GM23338 (cell line): ENCODE results near the gene KCTD10. TPM values are rescaled to one million over a fixed set of nuclear protein-coding genes. Genes with fewer than 3 reads are reported as not detected.

ENCODE experiments used
- ATAC-seq: fragments of 200-7000 bp; cut with Tn5 transposase; 3 replicates; pipeline ENCODE4 v1.9.1; 2020
- DNase-seq: peaks from one replicate; pipeline ENCODE4 v3.0.0-alpha.2; 2015; ENCODE audit warnings: low spot score
- H2AFZ ChIP-seq: fragments of 200-600 bp; sonication (generic); 2 replicates; pipeline ENCODE4 v1.8.0; 2016; ENCODE audit warnings: antibody characterized with exemption, mild to moderate bottlenecking, moderate library complexity
- H3F3A ChIP-seq: fragments of 200-600 bp; sonication (generic); replicated peaks from 2 replicates; pipeline ENCODE4 v1.8.0; 2017; ENCODE audit warnings: antibody characterized with exemption, mixed run types, low read depth
- H3K27ac ChIP-seq: fragments of 200-600 bp; sonication (generic); 2 replicates; pipeline ENCODE4 v1.6.1; 2016; ENCODE audit warnings: low read depth
- H3K27me3 ChIP-seq: fragments of 200-600 bp; sonication (generic); 2 replicates; pipeline ENCODE4 v1.8.0; 2016; ENCODE audit warnings: mild to moderate bottlenecking, mixed run types, moderate library complexity; ENCODE audit not compliant: insufficient read depth
- H3K36me3 ChIP-seq: fragments of 200-600 bp; sonication (generic); 2 replicates; pipeline ENCODE4 v1.8.0; 2016; ENCODE audit warnings: mild to moderate bottlenecking; ENCODE audit not compliant: insufficient read depth
- H3K4me1 ChIP-seq: fragments of 200-600 bp; sonication (generic); 2 replicates; pipeline ENCODE4 v1.8.0; 2016; ENCODE audit warnings: mild to moderate bottlenecking, moderate library complexity; ENCODE audit not compliant: insufficient read depth
- H3K4me2 ChIP-seq: fragments of 200-600 bp; sonication (generic); 2 replicates; pipeline ENCODE4 v1.7.1; 2017; ENCODE audit warnings: mixed run types
- H3K4me3 ChIP-seq: fragments of 200-600 bp; sonication (generic); 2 replicates; pipeline ENCODE4 v1.6.1; 2016; ENCODE audit warnings: mixed run types
- H3K79me2 ChIP-seq: fragments of 200-600 bp; sonication (generic); replicated peaks from 2 replicates; pipeline ENCODE4 v1.8.0; 2017; ENCODE audit warnings: mild to moderate bottlenecking; ENCODE audit not compliant: insufficient read depth
- H3K9me2 ChIP-seq: fragments of 200-600 bp; sonication (generic); 2 replicates; pipeline ENCODE4 v1.8.0; 2017; ENCODE audit not compliant: insufficient read depth
- H4K20me1 ChIP-seq: fragments of 200-600 bp; sonication (generic); replicated peaks from 2 replicates; pipeline ENCODE4 v1.8.0; 2017; ENCODE audit warnings: mild to moderate bottlenecking; ENCODE audit not compliant: insufficient read depth
- H3K27ac Mint-ChIP-seq: 2 replicates; pipeline ENCODE4 v1.8.0; 2020; ENCODE audit warnings: inconsistent platforms, mild to moderate bottlenecking, moderate library complexity, mixed read lengths
- H3K27me3 Mint-ChIP-seq: 3 replicates; pipeline ENCODE4 v1.8.0; 2022; ENCODE audit warnings: low read depth, mild to moderate bottlenecking, moderate library complexity, mixed read lengths, inconsistent platforms; ENCODE audit not compliant: insufficient read depth, poor library complexity
- H3K36me3 Mint-ChIP-seq: 3 replicates; pipeline ENCODE4 v1.8.0; 2021; ENCODE audit warnings: low read depth, mild to moderate bottlenecking, inconsistent platforms, moderate library complexity, mixed read lengths
- H3K4me1 Mint-ChIP-seq: 3 replicates; pipeline ENCODE4 v1.8.0; 2020; ENCODE audit warnings: mild to moderate bottlenecking, inconsistent platforms, mixed read lengths
- H3K4me3 Mint-ChIP-seq: 3 replicates; pipeline ENCODE4 v1.8.0; 2021; ENCODE audit warnings: moderate library complexity, mild to moderate bottlenecking, inconsistent platforms, mixed read lengths
- H3K9me3 Mint-ChIP-seq: 3 replicates; pipeline ENCODE4 v1.8.0; 2020; ENCODE audit warnings: moderate library complexity, mild to moderate bottlenecking, inconsistent platforms, mixed read lengths
- CREB1 ChIP-seq: fragments of 250-450 bp; sonication (Bioruptor Pico); IDR thresholded peaks from 2 replicates; pipeline ENCODE4 v1.5.0; 2020; ENCODE audit warnings: low read depth, mild to moderate bottlenecking, moderate library complexity
- EZH2 ChIP-seq: fragments of 200-600 bp; sonication (generic); IDR thresholded peaks from one replicate; pipeline ENCODE4 v1.8.0; 2017; ENCODE audit warnings: antibody characterized with exemption, mild to moderate bottlenecking, low read depth; ENCODE audit not compliant: unreplicated experiment
- NANOG ChIP-seq: IDR thresholded peaks from 2 replicates; pipeline ENCODE4 v1.6.1; 2016; ENCODE audit warnings: antibody characterized with exemption, borderline replicate concordance
- POLR2AphosphoS5 ChIP-seq: IDR thresholded peaks from 2 replicates; pipeline ENCODE4 v1.6.1; 2016; ENCODE audit warnings: antibody characterized with exemption, low read depth
- STAT1 ChIP-seq: IDR thresholded peaks from one replicate; pipeline ENCODE4 v1.6.1; 2016; ENCODE audit warnings: antibody characterized with exemption; ENCODE audit not compliant: unreplicated experiment
- ZNF331 ChIP-seq: fragments of 250-450 bp; sonication (Bioruptor Pico); IDR thresholded peaks from 2 replicates; pipeline ENCODE4 v1.5.0; 2020; ENCODE audit warnings: low read depth, mild to moderate bottlenecking, moderate library complexity
- polyA plus RNA-seq: library from polyadenylated mRNA; unstranded; fragments of >200 nt; fragmentation: Nextera tagmentation; extraction: Ambion mirVana; gene quantifications from 2 replicates; pipeline ENCODE4 v1.2.1, GENCODE V29; 2016
- total RNA-seq: library from RNA; depleted of rRNA; stranded (reverse); fragments of >200 nt; shearing (Covaris generic); gene quantifications from 2 replicates; pipeline ENCODE4 v1.2.3, GENCODE V29; 2014
- TF ChIP-seq, protein P1 (sequence below): IDR thresholded peaks from one replicate; pipeline ENCODE4 v1.6.1; 2018; ENCODE audit warnings: antibody characterized with exemption; ENCODE audit not compliant: unreplicated experiment
- TF ChIP-seq, protein P2 (sequence below): IDR thresholded peaks from 2 replicates; pipeline ENCODE4 v1.6.1; 2016; ENCODE audit warnings: antibody characterized with exemption
- TF ChIP-seq, protein P3 (sequence below), 2 experiments: fragments of 200-600 bp in 1 of 2; sonication (generic) in 1 of 2; conservative IDR thresholded peaks; 2 replicates each; pipeline versions ENCODE4 v1.5.1 to v1.6.1; 2016 to 2017; ENCODE audit warnings: antibody characterized with exemption in 2 of 2, low read depth in 2 of 2, mild to moderate bottlenecking in 2 of 2, moderate library complexity in 1 of 2

KCTD10 gene
- total and polyA plus RNA-seq, 2 experiments from 2014 or later = 15.8 to 45.2 TPM

DNA sequence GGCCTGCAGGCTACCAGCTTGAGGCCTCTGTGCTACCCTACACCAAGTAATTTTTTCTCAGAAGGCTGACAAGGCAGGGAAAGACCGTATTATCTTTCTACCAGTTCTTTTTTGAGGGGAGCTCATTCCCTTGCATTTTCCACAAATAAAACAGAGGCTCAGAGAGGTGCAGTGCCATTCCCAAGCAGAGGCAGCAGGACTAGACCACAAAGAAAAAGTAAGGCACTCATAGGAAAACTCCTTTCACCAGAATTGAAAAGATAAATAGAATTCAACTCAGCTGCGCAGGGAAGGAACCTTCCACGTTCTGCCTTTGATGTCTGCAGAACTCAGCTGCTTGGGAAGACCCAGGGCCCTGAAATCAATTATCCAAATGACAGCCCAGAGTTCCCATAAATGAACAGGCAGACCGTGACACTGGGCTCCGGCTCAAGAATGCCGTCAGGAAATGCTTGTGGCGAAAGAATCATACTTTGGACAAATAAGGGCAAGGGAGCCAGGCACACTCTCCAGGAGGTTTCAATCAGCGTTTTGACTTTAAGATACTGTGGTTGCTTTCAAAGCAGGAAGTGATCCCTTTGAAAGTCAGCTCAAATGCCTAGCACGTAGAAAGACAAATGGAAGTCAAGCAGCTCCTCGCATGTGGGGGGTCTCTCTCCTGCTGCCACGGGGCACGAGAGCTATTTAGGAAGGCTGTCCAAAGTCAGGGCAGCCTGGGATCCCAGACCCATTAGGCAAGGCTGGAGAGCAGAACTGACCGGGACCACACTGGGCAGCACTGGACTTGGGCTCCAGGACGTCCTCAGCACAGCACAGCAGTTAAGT lies 14.0 kb downstream of the KCTD10 start:
- no peak; the same call in 1 of the 2 replicates for TF ChIP-seq NANOG
- TF ChIP-seq EZH2 = no peak
- no peak for TF ChIP-seq CREB1 (CRISPR knock-in tag)
- TF ChIP-seq, protein P1, sequence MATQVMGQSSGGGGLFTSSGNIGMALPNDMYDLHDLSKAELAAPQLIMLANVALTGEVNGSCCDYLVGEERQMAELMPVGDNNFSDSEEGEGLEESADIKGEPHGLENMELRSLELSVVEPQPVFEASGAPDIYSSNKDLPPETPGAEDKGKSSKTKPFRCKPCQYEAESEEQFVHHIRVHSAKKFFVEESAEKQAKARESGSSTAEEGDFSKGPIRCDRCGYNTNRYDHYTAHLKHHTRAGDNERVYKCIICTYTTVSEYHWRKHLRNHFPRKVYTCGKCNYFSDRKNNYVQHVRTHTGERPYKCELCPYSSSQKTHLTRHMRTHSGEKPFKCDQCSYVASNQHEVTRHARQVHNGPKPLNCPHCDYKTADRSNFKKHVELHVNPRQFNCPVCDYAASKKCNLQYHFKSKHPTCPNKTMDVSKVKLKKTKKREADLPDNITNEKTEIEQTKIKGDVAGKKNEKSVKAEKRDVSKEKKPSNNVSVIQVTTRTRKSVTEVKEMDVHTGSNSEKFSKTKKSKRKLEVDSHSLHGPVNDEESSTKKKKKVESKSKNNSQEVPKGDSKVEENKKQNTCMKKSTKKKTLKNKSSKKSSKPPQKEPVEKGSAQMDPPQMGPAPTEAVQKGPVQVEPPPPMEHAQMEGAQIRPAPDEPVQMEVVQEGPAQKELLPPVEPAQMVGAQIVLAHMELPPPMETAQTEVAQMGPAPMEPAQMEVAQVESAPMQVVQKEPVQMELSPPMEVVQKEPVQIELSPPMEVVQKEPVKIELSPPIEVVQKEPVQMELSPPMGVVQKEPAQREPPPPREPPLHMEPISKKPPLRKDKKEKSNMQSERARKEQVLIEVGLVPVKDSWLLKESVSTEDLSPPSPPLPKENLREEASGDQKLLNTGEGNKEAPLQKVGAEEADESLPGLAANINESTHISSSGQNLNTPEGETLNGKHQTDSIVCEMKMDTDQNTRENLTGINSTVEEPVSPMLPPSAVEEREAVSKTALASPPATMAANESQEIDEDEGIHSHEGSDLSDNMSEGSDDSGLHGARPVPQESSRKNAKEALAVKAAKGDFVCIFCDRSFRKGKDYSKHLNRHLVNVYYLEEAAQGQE = no peak
- TF ChIP-seq, protein P2, sequence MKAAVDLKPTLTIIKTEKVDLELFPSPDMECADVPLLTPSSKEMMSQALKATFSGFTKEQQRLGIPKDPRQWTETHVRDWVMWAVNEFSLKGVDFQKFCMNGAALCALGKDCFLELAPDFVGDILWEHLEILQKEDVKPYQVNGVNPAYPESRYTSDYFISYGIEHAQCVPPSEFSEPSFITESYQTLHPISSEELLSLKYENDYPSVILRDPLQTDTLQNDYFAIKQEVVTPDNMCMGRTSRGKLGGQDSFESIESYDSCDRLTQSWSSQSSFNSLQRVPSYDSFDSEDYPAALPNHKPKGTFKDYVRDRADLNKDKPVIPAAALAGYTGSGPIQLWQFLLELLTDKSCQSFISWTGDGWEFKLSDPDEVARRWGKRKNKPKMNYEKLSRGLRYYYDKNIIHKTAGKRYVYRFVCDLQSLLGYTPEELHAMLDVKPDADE = no peak
- no peak for TF ChIP-seq STAT1
- peak overlapping the region; percentile 34 for H3K4me3 ChIP-seq
- peaks cover 73% of the 10 kb centered on the region for H3K4me1 ChIP-seq
- H3K36me3 Mint-ChIP-seq = peaks cover 14% of the 10 kb centered on the region
- peaks cover 11% of the 10 kb centered on the region for H3K27me3 Mint-ChIP-seq
- H4K20me1 ChIP-seq = peaks cover 9% of the 10 kb centered on the region; the same call in 1 of the 2 replicates
- peak overlapping the region; percentile 91 for H3K27ac Mint-ChIP-seq
- H3K4me2 ChIP-seq = peak overlapping the region; percentile 50
- no peaks in the 10 kb centered on the region for H3K9me2 ChIP-seq
- H3F3A ChIP-seq = peaks cover 7% of the 10 kb centered on the region; the same call in 1 of the 2 replicates
- H3K4me1 Mint-ChIP-seq = peaks cover 82% of the 10 kb centered on the region
- peak overlapping the region; percentile 89 for H3K27ac ChIP-seq
- DNase-seq (peak; percentile 66), ATAC-seq (peak; percentile 30)
- peak overlapping the region; percentile 25 for H3K4me3 Mint-ChIP-seq
- no peaks in the 10 kb centered on the region for H3K27me3 ChIP-seq
- H2AFZ ChIP-seq = no peak overlapping the region
- no peaks in the 10 kb centered on the region; the same call in 1 of the 2 replicates for H3K36me3 ChIP-seq
- no peaks in the 10 kb centered on the region for H3K9me3 Mint-ChIP-seq
- peaks cover 88% of the 10 kb centered on the region for H3K79me2 ChIP-seq

DNA sequence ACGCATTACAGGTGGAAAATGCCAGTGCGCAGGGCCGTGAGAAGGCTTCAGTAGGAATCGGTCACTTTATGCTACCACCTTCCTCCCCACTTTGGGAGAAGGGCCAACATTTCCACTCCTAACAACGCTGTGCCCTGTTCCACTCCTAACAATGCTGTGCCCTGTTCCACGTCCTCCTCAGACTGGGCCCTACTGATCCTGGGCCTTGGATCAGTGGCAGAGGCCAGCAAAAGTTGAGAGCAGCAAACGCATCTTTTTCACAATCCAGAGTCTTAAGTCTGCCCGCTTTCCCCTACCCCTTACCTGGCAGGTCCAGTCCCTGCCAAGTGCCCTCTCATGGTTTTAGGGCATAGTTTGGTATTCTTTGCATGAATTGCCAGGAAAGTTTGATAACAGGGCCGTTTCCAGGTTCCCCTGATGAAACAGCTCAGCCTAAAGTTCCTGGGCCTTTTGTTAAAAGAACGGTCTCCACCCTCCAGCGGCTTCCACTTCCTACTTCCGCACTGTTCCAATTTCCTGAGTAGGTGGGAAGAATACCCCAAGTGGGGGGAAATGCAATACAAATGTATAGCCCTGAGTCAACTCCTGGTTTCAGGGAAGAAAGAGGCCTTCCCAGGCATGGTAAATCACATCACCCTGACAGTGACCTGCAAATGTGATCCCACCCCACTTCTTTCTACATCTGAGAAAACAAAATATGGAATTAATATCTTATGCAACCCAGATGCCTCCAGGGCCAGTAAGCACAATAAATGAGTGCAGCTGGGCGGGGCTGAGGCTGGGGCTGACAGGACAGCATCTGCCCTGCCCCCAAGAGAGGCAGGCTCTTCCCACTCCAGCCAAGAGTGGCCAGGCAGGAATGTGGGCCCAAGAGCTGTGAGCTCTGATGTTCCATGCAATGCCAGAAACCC lies 15.0 kb downstream of the KCTD10 start:
- peaks cover 3% of the 10 kb centered on the region for H3K36me3 ChIP-seq
- H3K4me3 ChIP-seq = peak overlapping the region; percentile 34; the same call in 1 of the 2 replicates
- H2AFZ ChIP-seq = no peak overlapping the region
- Mint-ChIP-seq H3K4me1 (peaks cover 89% of the 10 kb centered on the region), H3K4me3 (peak overlapping the region; percentile 25), H3K9me3 (no peaks in the 10 kb centered on the region), H3K27me3 (peaks cover 13% of the 10 kb centered on the region), H3K27ac (peak overlapping the region; percentile 91), H3K36me3 (peaks cover 21% of the 10 kb centered on the region)
- DNase-seq (no peak), ATAC-seq (peak; percentile 27)
- no peaks in the 10 kb centered on the region for H3K27me3 ChIP-seq
- peaks cover 9% of the 10 kb centered on the region; the same call in 1 of the 2 replicates for H4K20me1 ChIP-seq
- no peaks in the 10 kb centered on the region for H3K9me2 ChIP-seq
- peak overlapping the region; percentile 89 for H3K27ac ChIP-seq
- peaks cover 80% of the 10 kb centered on the region for H3K4me1 ChIP-seq
- peak overlapping the region; percentile 50 for H3K4me2 ChIP-seq
- H3K79me2 ChIP-seq = peaks cover 88% of the 10 kb centered on the region
- peaks cover 9% of the 10 kb centered on the region; the same call in 1 of the 2 replicates for H3F3A ChIP-seq
- TF ChIP-seq STAT1 (no peak), NANOG (no peak), ZNF331 (CRISPR knock-in tag) (no peak), EZH2 (no peak), POLR2AphosphoS5 (no peak)
- TF ChIP-seq, protein P3, sequence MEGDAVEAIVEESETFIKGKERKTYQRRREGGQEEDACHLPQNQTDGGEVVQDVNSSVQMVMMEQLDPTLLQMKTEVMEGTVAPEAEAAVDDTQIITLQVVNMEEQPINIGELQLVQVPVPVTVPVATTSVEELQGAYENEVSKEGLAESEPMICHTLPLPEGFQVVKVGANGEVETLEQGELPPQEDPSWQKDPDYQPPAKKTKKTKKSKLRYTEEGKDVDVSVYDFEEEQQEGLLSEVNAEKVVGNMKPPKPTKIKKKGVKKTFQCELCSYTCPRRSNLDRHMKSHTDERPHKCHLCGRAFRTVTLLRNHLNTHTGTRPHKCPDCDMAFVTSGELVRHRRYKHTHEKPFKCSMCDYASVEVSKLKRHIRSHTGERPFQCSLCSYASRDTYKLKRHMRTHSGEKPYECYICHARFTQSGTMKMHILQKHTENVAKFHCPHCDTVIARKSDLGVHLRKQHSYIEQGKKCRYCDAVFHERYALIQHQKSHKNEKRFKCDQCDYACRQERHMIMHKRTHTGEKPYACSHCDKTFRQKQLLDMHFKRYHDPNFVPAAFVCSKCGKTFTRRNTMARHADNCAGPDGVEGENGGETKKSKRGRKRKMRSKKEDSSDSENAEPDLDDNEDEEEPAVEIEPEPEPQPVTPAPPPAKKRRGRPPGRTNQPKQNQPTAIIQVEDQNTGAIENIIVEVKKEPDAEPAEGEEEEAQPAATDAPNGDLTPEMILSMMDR (conservative IDR thresholded peaks at IDR 0.05; ENCODE audit: low read depth in 2 of 2) = no peak
